HEK293 (cell line): ENCODE results near the gene SIPA1.

Experiments used
- CTCF ChIA-PET: fragments of 350-600 bp; formaldehyde crosslinking; extraction: SDS; loops from one replicate; lab custom pipeline; 2021; ENCODE audit warnings: antibody characterized with exemption; lab: Yijun Ruan, JAX
- POLR2A ChIA-PET: fragments of 300-600 bp; formaldehyde crosslinking; extraction: SDS; loops from one replicate; lab custom pipeline; 2020; ENCODE audit warnings: antibody characterized with exemption, inconsistent platforms; lab: Yijun Ruan, JAX
- H3K27ac ChIP-seq: fragments of 200-500 bp; sonication (Bioruptor generic); 2 replicates; pipeline ENCODE4 v1.5.1; 2014; ENCODE audit warnings: low read depth, low read length, control low read depth, inconsistent platforms; ENCODE audit errors: extremely low read depth
- H3K36me3 ChIP-seq, 2 experiments: fragments of 200-500 bp in 1 of 2; sonication (Bioruptor generic) in 1 of 2; 1 replicate in 1 of 2; 2 replicates in 1 of 2; pipeline ENCODE4 v1.5.1; 2014 to 2017; ENCODE audit warnings: inconsistent platforms in 2 of 2, low read length in 2 of 2; ENCODE audit not compliant: control insufficient read depth in 2 of 2, insufficient read depth in 1 of 2
- H3K4me1 ChIP-seq: fragments of 200-500 bp; sonication (Bioruptor generic); 2 replicates; pipeline ENCODE4 v1.5.1; 2014; ENCODE audit warnings: mild to moderate bottlenecking, low read length, inconsistent platforms; ENCODE audit not compliant: control insufficient read depth, insufficient read depth
- H3K4me3 ChIP-seq: 2 replicates; pipeline ENCODE4 v1.5.1; 2011; ENCODE audit warnings: low read depth, mild to moderate bottlenecking, control low read depth, low read length, moderate library complexity
- H3K9me3 ChIP-seq: fragments of 200-500 bp; sonication (Bioruptor generic); 2 replicates; pipeline ENCODE4 v1.5.1; 2014; ENCODE audit warnings: low read depth, low read length, inconsistent platforms; ENCODE audit not compliant: control insufficient read depth, insufficient read depth
- BCL11A ChIP-seq: fragments of 450-650 bp; formaldehyde crosslinking; IDR thresholded peaks from 2 replicates; pipeline ENCODE4 v1.5.1; 2016; ENCODE audit warnings: low read depth, missing biosample characterization, missing genetic modification characterization
- EGR2 ChIP-seq: fragments of 450-650 bp; formaldehyde crosslinking; IDR thresholded peaks from 2 replicates; pipeline ENCODE4 v1.5.1; 2016; ENCODE audit warnings: low read depth, missing biosample characterization, missing genetic modification characterization
- KLF10 ChIP-seq: fragments of 450-650 bp; IDR thresholded peaks from 2 replicates; pipeline ENCODE4 v1.5.1; 2018; ENCODE audit warnings: missing biosample characterization, mild to moderate bottlenecking, missing genetic modification characterization
- KLF16 ChIP-seq: fragments of 450-650 bp; formaldehyde crosslinking; IDR thresholded peaks from 2 replicates; pipeline ENCODE4 v1.5.1; 2017; ENCODE audit warnings: missing biosample characterization, missing genetic modification characterization
- KLF9 ChIP-seq: fragments of 450-650 bp; formaldehyde crosslinking; IDR thresholded peaks from 2 replicates; pipeline ENCODE4 v1.5.1; 2016; ENCODE audit warnings: missing biosample characterization, missing genetic modification characterization, low read depth
- REST ChIP-seq: fragments of 450-650 bp; formaldehyde crosslinking; IDR thresholded peaks from 2 replicates; pipeline ENCODE4 v1.5.1; 2016; ENCODE audit warnings: missing biosample characterization, missing genetic modification characterization
- TRIM28 ChIP-seq: IDR thresholded peaks from 2 replicates; pipeline ENCODE4 v1.6.1; 2011; ENCODE audit warnings: low read length, control low read depth, borderline replicate concordance
- WT1 ChIP-seq: fragments of 450-650 bp; formaldehyde crosslinking; IDR thresholded peaks from 2 replicates; pipeline ENCODE4 v1.5.1; 2016; ENCODE audit warnings: missing biosample characterization, missing genetic modification characterization
- ZBTB44 ChIP-seq: fragments of 450-650 bp; IDR thresholded peaks from 2 replicates; pipeline ENCODE4 v1.5.1; 2018; ENCODE audit warnings: missing biosample characterization, mild to moderate bottlenecking, missing genetic modification characterization
- ZIC2 ChIP-seq: fragments of 450-650 bp; formaldehyde crosslinking; IDR thresholded peaks from 2 replicates; pipeline ENCODE4 v1.5.1; 2016; ENCODE audit warnings: missing biosample characterization, missing genetic modification characterization
- ZNF121 ChIP-seq: fragments of 450-650 bp; formaldehyde crosslinking; IDR thresholded peaks from 2 replicates; pipeline ENCODE4 v1.5.1; 2016; ENCODE audit warnings: missing biosample characterization, missing genetic modification characterization
- ZNF155 ChIP-seq: fragments of 450-650 bp; formaldehyde crosslinking; IDR thresholded peaks from 2 replicates; pipeline ENCODE4 v1.5.1; 2016; ENCODE audit warnings: missing biosample characterization, missing genetic modification characterization
- ZNF202 ChIP-seq: fragments of 450-650 bp; formaldehyde crosslinking; IDR thresholded peaks from 2 replicates; pipeline ENCODE4 v1.5.1; 2016; ENCODE audit warnings: missing biosample characterization, missing genetic modification characterization, borderline replicate concordance
- ZNF280C ChIP-seq: fragments of 450-650 bp; formaldehyde crosslinking; IDR thresholded peaks from 2 replicates; pipeline ENCODE4 v1.5.1; 2016; ENCODE audit warnings: missing biosample characterization, missing genetic modification characterization
- ZNF548 ChIP-seq: fragments of 450-650 bp; formaldehyde crosslinking; IDR thresholded peaks from 2 replicates; pipeline ENCODE4 v1.5.1; 2016; ENCODE audit warnings: missing biosample characterization, missing genetic modification characterization
- ZNF677 ChIP-seq: fragments of 450-650 bp; IDR thresholded peaks from 2 replicates; pipeline ENCODE4 v1.5.0; 2018; ENCODE audit warnings: missing biosample characterization, mild to moderate bottlenecking, missing genetic modification characterization, moderate library complexity
- ZSCAN5A ChIP-seq: fragments of 450-650 bp; formaldehyde crosslinking; IDR thresholded peaks from 2 replicates; pipeline ENCODE4 v1.5.1; 2016; ENCODE audit warnings: missing biosample characterization, missing genetic modification characterization

The SIPA1 gene

GRCh38 chr11:65654375-65655349 is 16.8 kb downstream of the SIPA1 start (continued):
- no peak for TF ChIP-seq EGR2 (tag by site-specific recombination)

GRCh38 chr11:65655570-65656332 is 17.9 kb downstream of the SIPA1 start:
- H3K9me3 ChIP-seq: no peaks in the 10 kb centered on the region
- no peak overlapping the region for H3K4me3 ChIP-seq
- CTCF ChIA-PET: interaction anchor here (0.6 to 1.3 kb wide), 2 partner anchors 30 to 162 kb away, joined by 3 to 4 read pairs; no protein-coding TSS in a partner anchor
- POLR2A ChIA-PET: interaction anchor here (0.6 to 1.4 kb wide), 5 partner anchors 18 to 647 kb away, joined by 3 to 4 read pairs (median 3); partner anchors contain the start of genes PCNX3, RNASEH2C and SIPA1
- no peak for TF ChIP-seq ZNF155
- no peak for TF ChIP-seq ZNF121
- TF ChIP-seq BCL11A: no peak
- no peak for TF ChIP-seq REST (tag by site-specific recombination)
- H3K27ac ChIP-seq: no peak overlapping the region
- peaks cover 8% of the 10 kb centered on the region for H3K4me1 ChIP-seq
- peaks cover 7 to 78% of the 10 kb centered on the region in 2 experiments; a peak in 2 of 3 replicates for H3K36me3 ChIP-seq

- Histone ChIP-seq H3K27ac (no peak overlapping the region), H3K4me1 (peaks cover 5% of the 10 kb centered on the region; the same call in 1 of the 2 replicates), H3K36me3 (peaks cover 7 to 81% of the 10 kb centered on the region in 2 experiments; a peak in 2 of 3 replicates), H3K9me3 (no peaks in the 10 kb centered on the region), H3K4me3 (no peak overlapping the region)
- TF ChIP-seq KLF9 (tag by site-specific recombination): no peak
- no peak for TF ChIP-seq WT1
- TF ChIP-seq KLF16 (tag by site-specific recombination): no peak
- TF ChIP-seq ZNF202 (tag by site-specific recombination): no peak
- TF ChIP-seq ZNF548 (tag by site-specific recombination): no peak
- TF ChIP-seq ZIC2 (tag by site-specific recombination): no peak
- TF ChIP-seq ZNF677 (tag by site-specific recombination): no peak
- TF ChIP-seq KLF10: no peak
- TF ChIP-seq ZNF280C (tag by site-specific recombination): no peak
- TF ChIP-seq TRIM28: no peak
- no peak for TF ChIP-seq ZSCAN5A (tag by site-specific recombination)
- no peak for TF ChIP-seq ZBTB44
- ChIA-PET POLR2A (interaction anchor here (0.7 kb wide), 1 partner anchor 19 kb away, joined by 3 read pairs; the partner anchor contains the start of gene SIPA1), CTCF (interaction anchor here (0.7 kb wide), 1 partner anchor 1607 kb away, joined by 3 read pairs; no protein-coding TSS in a partner anchor)
These were observed 19.5 kb downstream of the SIPA1 start for GRCh38 chr11:65657426-65657825.
